Measurements from ENCODE around the gene PLPP4. TPM values are rescaled to one million over a fixed set of nuclear protein-coding genes. Genes with fewer than 3 reads are reported as not detected.

PLPP4 gene
- total RNA-seq, 1 experiment from 2014 or later = not detected

- no peaks in the 10 kb centered on the region for H3K79me2 ChIP-seq (ENCODE audit: low read depth)
- intact Hi-C loops (cut with micrococcal nuclease; ENCODE audit: unreplicated experiment) = no loop called here
- ChIA-PET POLR2A (ENCODE audit: unreplicated experiment) (no interaction called here), CTCF (no interaction called here)
- H3K4me3 ChIP-seq = no peak overlapping the region
- H3K9me3 ChIP-seq (ENCODE audit: insufficient read depth, low read depth) = no peaks in the 10 kb centered on the region
- no TSS peak for BruUV-seq (replicated peaks)
- H3K4me1 ChIP-seq (replicated peaks; ENCODE audit: insufficient read depth) = no peaks in the 10 kb centered on the region
- no peak overlapping the region for H3K27ac ChIP-seq
- H3K9me2 ChIP-seq (ENCODE audit: insufficient read depth) = no peaks in the 10 kb centered on the region
- H4K20me1 ChIP-seq (ENCODE audit: insufficient read depth) = no peaks in the 10 kb centered on the region
- no peak for DNase-seq
- peaks cover 19% of the 10 kb centered on the region; the same call in 1 of the 2 replicates for H3K27me3 ChIP-seq (ENCODE audit: insufficient read depth, low read depth)
- no peaks in the 10 kb centered on the region for H3F3A ChIP-seq (ENCODE audit: insufficient read depth, low read depth)
- H3K4me2 ChIP-seq = no peak overlapping the region
- TF ChIP-seq EZH2 (IDR thresholded peaks at IDR 0.05; ENCODE audit: low read depth) (no peak), CTCF (conservative IDR thresholded peaks at IDR 0.05) (no peak)
- no peaks in the 10 kb centered on the region for H3K36me3 ChIP-seq (ENCODE audit: low read depth)
- H2AFZ ChIP-seq = no peak overlapping the region
Observed at GRCh38 chr10:120517196-120517595, 60.2 kb downstream of the PLPP4 start.

- H2AFZ ChIP-seq = no peak overlapping the region
Observed at GRCh38 chr10:120517881-120518484, 61.0 kb downstream of the PLPP4 start.

DNA sequence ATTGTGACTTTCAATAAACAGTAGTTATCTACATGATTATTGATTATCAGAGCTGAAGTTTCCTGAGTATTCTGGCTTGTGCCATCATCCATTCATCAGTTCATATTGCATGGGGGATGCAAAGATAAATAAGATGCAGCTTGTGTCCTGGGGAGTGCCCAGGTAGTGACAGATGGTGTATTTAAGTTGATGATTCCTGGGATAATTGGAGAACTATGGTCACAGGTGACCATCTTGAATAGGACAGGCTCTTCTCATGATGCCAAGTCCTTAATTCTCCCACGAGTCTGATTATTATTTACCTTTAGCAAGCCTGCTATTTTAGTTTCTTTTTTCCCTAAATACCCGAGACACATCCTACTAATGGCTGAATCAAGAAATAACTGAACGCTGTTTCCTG is 64.9 kb downstream of the PLPP4 start:
- Histone ChIP-seq H3K9me3 (ENCODE audit: insufficient read depth, low read depth) (no peaks in the 10 kb centered on the region), H3K4me2 (no peak overlapping the region), H3K27ac (no peak overlapping the region), H3K27me3 (ENCODE audit: insufficient read depth, low read depth) (peaks cover 40% of the 10 kb centered on the region), H3K79me2 (ENCODE audit: low read depth) (no peaks in the 10 kb centered on the region), H3K9me2 (ENCODE audit: insufficient read depth) (no peaks in the 10 kb centered on the region), H2AFZ (no peak overlapping the region), H3K4me3 (no peak overlapping the region), H3F3A (ENCODE audit: insufficient read depth, low read depth) (no peaks in the 10 kb centered on the region), H3K4me1 (replicated peaks; ENCODE audit: insufficient read depth) (no peaks in the 10 kb centered on the region), H4K20me1 (ENCODE audit: insufficient read depth) (no peaks in the 10 kb centered on the region), H3K36me3 (ENCODE audit: low read depth) (no peaks in the 10 kb centered on the region)
- no TSS peak for BruUV-seq (replicated peaks)
- ChIA-PET CTCF (no interaction called here), POLR2A (ENCODE audit: unreplicated experiment) (no interaction called here)
- intact Hi-C loops (cut with micrococcal nuclease; ENCODE audit: unreplicated experiment) = no loop called here
- DNase-seq = no peak
- no peak for TF ChIP-seq EZH2 (IDR thresholded peaks at IDR 0.05; ENCODE audit: low read depth)
- TF ChIP-seq CTCF (conservative IDR thresholded peaks at IDR 0.05) = no peak

More at GRCh38 chr10:120517881-120518484, 61.0 kb downstream of the PLPP4 start:
- no peak for DNase-seq
- Histone ChIP-seq H3K27me3 (ENCODE audit: insufficient read depth, low read depth) (peaks cover 22% of the 10 kb centered on the region; the same call in 1 of the 2 replicates), H3K27ac (no peak overlapping the region), H3K4me1 (replicated peaks; ENCODE audit: insufficient read depth) (no peaks in the 10 kb centered on the region), H3F3A (ENCODE audit: insufficient read depth, low read depth) (no peaks in the 10 kb centered on the region), H3K4me3 (no peak overlapping the region), H3K36me3 (ENCODE audit: low read depth) (no peaks in the 10 kb centered on the region), H4K20me1 (ENCODE audit: insufficient read depth) (no peaks in the 10 kb centered on the region), H3K4me2 (no peak overlapping the region), H3K9me3 (ENCODE audit: insufficient read depth, low read depth) (no peaks in the 10 kb centered on the region), H3K79me2 (ENCODE audit: low read depth) (no peaks in the 10 kb centered on the region), H3K9me2 (ENCODE audit: insufficient read depth) (no peaks in the 10 kb centered on the region)
- no TSS peak for BruUV-seq (replicated peaks)
- intact Hi-C loops (cut with micrococcal nuclease; ENCODE audit: unreplicated experiment) = no loop called here
- TF ChIP-seq CTCF (conservative IDR thresholded peaks at IDR 0.05) = no peak
- no peak for TF ChIP-seq EZH2 (IDR thresholded peaks at IDR 0.05; ENCODE audit: low read depth)
- ChIA-PET CTCF (no interaction called here), POLR2A (ENCODE audit: unreplicated experiment) (no interaction called here)

Data from PC-9 (cell line).